ENCODE measurements around the gene CAPZA1. TPM values are rescaled to one million over a fixed set of nuclear protein-coding genes. Genes with fewer than 3 reads are reported as not detected.

The CAPZA1 gene
- total RNA-seq, 2 experiments from 2014 or later: 234 TPM

GRCh38 chr1:112685913-112686312 is 66.3 kb downstream of the CAPZA1 start:
- no peak for DNase-seq (ENCODE audit: low spot score)
- no peaks in the 10 kb centered on the region for H3K9me3 ChIP-seq (ENCODE audit: low read length)
- intact Hi-C loops (cut with micrococcal nuclease; ENCODE audit: unreplicated experiment): no loop called here
- no peaks in the 10 kb centered on the region for H3K4me1 ChIP-seq (ENCODE audit: insufficient read depth, low read length, poor library complexity, severe bottlenecking)
- ChIA-PET POLR2A (interaction anchor here (0.5 kb wide), 1 partner anchor 1118 kb away, joined by 5 read pairs; no protein-coding TSS in a partner anchor), CTCF (ENCODE audit: unreplicated experiment) (no interaction called here)
- no peak for TF ChIP-seq CTCF (conservative IDR thresholded peaks at IDR 0.05; ENCODE audit: low read length)
- TF ChIP-seq EZH2phosphoT487 (IDR thresholded peaks at IDR 0.05; ENCODE audit: borderline replicate concordance, low read depth, low read length): no peak
- BruUV-seq (replicated peaks): no TSS peak
- H2AFZ ChIP-seq (ENCODE audit: low read length): no peak overlapping the region
- H4K20me1 ChIP-seq (ENCODE audit: insufficient read depth, low read length): no peaks in the 10 kb centered on the region
- H3K36me3 ChIP-seq (ENCODE audit: insufficient read depth, low read length): no peaks in the 10 kb centered on the region
- no peak overlapping the region for H3K4me2 ChIP-seq (ENCODE audit: low read length)
- H3K4me3 ChIP-seq (ENCODE audit: low read depth, low read length, poor library complexity, severe bottlenecking): no peak overlapping the region
- no peak overlapping the region for H3K27ac ChIP-seq (ENCODE audit: low read depth, low read length, poor library complexity, severe bottlenecking)
- no peaks in the 10 kb centered on the region for H3K9me2 ChIP-seq (ENCODE audit: insufficient read depth, low read length)
- no peaks in the 10 kb centered on the region for H3K79me2 ChIP-seq (ENCODE audit: insufficient read depth, low read depth, low read length)

DNA sequence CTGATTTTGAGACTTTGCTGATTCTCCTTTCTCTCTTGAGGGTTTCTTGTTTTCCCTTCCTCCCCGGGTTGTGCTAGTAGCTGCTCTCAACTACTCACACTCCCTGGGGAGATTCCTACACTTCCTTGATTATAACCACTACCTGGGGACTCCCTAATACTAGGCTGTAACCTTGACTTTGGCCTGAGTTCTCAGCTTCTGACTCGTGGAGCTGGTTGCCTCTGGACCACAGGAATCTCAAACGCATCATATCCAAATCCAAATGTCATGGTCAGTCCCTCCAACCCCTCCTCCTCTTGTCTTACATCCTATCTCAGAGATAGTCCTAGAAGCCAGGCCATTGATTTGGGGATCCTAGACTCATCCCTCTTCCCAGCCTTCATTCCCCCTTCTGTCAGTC is 66.8 kb downstream of the CAPZA1 start:
- Histone ChIP-seq H3K4me2 (ENCODE audit: low read length) (no peak overlapping the region), H4K20me1 (ENCODE audit: insufficient read depth, low read length) (no peaks in the 10 kb centered on the region), H3K4me1 (ENCODE audit: insufficient read depth, low read length, poor library complexity, severe bottlenecking) (no peaks in the 10 kb centered on the region), H3K36me3 (ENCODE audit: insufficient read depth, low read length) (no peaks in the 10 kb centered on the region), H3K4me3 (ENCODE audit: low read depth, low read length, poor library complexity, severe bottlenecking) (no peak overlapping the region), H3K27ac (ENCODE audit: low read depth, low read length, poor library complexity, severe bottlenecking) (no peak overlapping the region), H3K9me3 (ENCODE audit: low read length) (no peaks in the 10 kb centered on the region), H3K9me2 (ENCODE audit: insufficient read depth, low read length) (no peaks in the 10 kb centered on the region), H3K79me2 (ENCODE audit: insufficient read depth, low read depth, low read length) (no peaks in the 10 kb centered on the region), H2AFZ (ENCODE audit: low read length) (no peak overlapping the region)
- POLR2A ChIA-PET: interaction anchor here (0.5 kb wide), 1 partner anchor 1117 kb away, joined by 5 read pairs; no protein-coding TSS in a partner anchor
- DNase-seq (ENCODE audit: low spot score): no peak
- no peak for TF ChIP-seq CTCF (conservative IDR thresholded peaks at IDR 0.05; ENCODE audit: low read length)
- no peak for TF ChIP-seq EZH2phosphoT487 (IDR thresholded peaks at IDR 0.05; ENCODE audit: borderline replicate concordance, low read depth, low read length)
- intact Hi-C loops (cut with micrococcal nuclease; ENCODE audit: unreplicated experiment): no loop called here
- no TSS peak for BruUV-seq (replicated peaks)
- CTCF ChIA-PET (ENCODE audit: unreplicated experiment): no interaction called here

DNA sequence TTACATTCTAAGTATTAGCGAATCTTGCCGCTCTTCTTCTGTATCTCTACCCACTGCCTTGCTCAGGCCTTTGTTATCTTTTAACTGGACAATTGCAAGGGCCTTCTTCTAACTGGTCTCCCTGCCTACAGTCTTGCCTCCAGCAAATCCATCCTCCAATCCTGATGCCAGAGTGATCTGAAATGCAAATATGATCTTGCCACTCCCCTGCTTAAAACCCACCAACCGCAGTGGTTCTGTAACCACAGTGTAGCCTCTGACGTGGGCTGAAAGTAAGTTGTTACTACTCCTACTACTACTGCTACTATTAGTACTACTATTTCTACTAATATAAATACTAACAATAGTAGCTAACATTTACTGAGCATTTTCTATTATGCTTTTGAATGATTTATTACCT is 67.2 kb downstream of the CAPZA1 start:
- no peaks in the 10 kb centered on the region for H3K9me2 ChIP-seq (ENCODE audit: insufficient read depth, low read length)
- H3K36me3 ChIP-seq (ENCODE audit: insufficient read depth, low read length): no peaks in the 10 kb centered on the region
- ChIA-PET POLR2A (no interaction called here), CTCF (ENCODE audit: unreplicated experiment) (no interaction called here)
- BruUV-seq (replicated peaks): no TSS peak
- no peaks in the 10 kb centered on the region for H3K4me1 ChIP-seq (ENCODE audit: insufficient read depth, low read length, poor library complexity, severe bottlenecking)
- H4K20me1 ChIP-seq (ENCODE audit: insufficient read depth, low read length): no peaks in the 10 kb centered on the region
- intact Hi-C loops (cut with micrococcal nuclease; ENCODE audit: unreplicated experiment): no loop called here
- no peak for DNase-seq (ENCODE audit: low spot score)
- TF ChIP-seq EZH2phosphoT487 (IDR thresholded peaks at IDR 0.05; ENCODE audit: borderline replicate concordance, low read depth, low read length) (no peak), CTCF (conservative IDR thresholded peaks at IDR 0.05; ENCODE audit: low read length) (no peak)
- H3K4me2 ChIP-seq (ENCODE audit: low read length): no peak overlapping the region
- H3K4me3 ChIP-seq (ENCODE audit: low read depth, low read length, poor library complexity, severe bottlenecking): no peak overlapping the region
- no peak overlapping the region for H2AFZ ChIP-seq (ENCODE audit: low read length)
- no peaks in the 10 kb centered on the region for H3K79me2 ChIP-seq (ENCODE audit: insufficient read depth, low read depth, low read length)
- no peak overlapping the region for H3K27ac ChIP-seq (ENCODE audit: low read depth, low read length, poor library complexity, severe bottlenecking)
- H3K9me3 ChIP-seq (ENCODE audit: low read length): no peaks in the 10 kb centered on the region

Data from OCI-LY7 (cell line).